Astrocyte (in vitro differentiated cells and primary cell): ENCODE results near the gene KCNK2.

Experiments
- CTCF ChIP-seq: IDR thresholded peaks from 2 replicates; pipeline ENCODE4 v1.5.1; 2011; ENCODE audit warnings: low read depth, mild to moderate bottlenecking, inconsistent platforms, low read length, moderate library complexity; ENCODE audit not compliant: insufficient read depth
- EZH2 ChIP-seq: IDR thresholded peaks from 2 replicates; pipeline ENCODE4 v1.6.1; 2012; ENCODE audit warnings: mild to moderate bottlenecking, low read length, inconsistent platforms; ENCODE audit not compliant: insufficient read depth

GRCh38 chr1:215251428-215251827, 168.9 kb downstream of the KCNK2 start:
- TF ChIP-seq CTCF (no peak), EZH2 (no peak)
